Measurements from ENCODE around the gene PDGFD. TPM values are rescaled to one million over a fixed set of nuclear protein-coding genes. Genes with fewer than 3 reads are reported as not detected.

The PDGFD gene
- total and polyA plus RNA-seq, 2 donors (not counting 1 experiment from before 2014, with no cell fraction given): 0.07 to 0.71 TPM

DNA sequence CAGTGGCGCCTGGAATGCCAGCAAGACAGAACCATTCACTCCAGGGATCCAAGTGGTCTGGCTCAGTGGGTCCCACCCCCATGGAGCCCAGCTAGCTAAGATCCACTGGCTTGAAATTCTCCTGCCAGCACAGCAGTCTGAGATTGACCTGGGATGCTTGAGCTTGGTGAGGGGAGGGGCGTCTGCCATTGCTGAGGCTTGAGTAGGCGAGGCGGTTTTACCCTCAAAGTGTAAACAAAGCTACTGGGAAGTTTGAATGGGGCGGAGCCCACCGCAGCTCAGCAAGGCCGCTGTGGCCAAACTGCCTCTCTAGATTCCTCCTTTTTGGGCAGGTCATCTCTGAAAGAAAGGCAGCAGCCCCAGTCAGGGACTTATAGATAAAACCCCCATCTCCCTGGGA is 253.2 kb downstream of the PDGFD start:
- no peak overlapping the region for H3K27ac Mint-ChIP-seq
- 95% methylated on average over 2 of the region's 7 CpGs for WGBS (ENCODE audit: insufficient coverage)

More for the DNA sequence above, 253.2 kb downstream of the PDGFD start:
- Histone ChIP-seq H3K79me2 (ENCODE audit: control insufficient read depth, insufficient read depth, low read length) (no peaks in the 10 kb centered on the region), H3K4me1 (ENCODE audit: control insufficient read depth in 2 of 2, insufficient read depth in 2 of 2, low read length in 2 of 2) (peaks cover 22 to 24% of the 10 kb centered on the region in 2 donors), H3K4me2 (replicated peaks; ENCODE audit: low read depth, low read length, poor library complexity, severe bottlenecking) (no peak overlapping the region), H2AFZ (ENCODE audit: insufficient read depth, low read depth, low read length, poor library complexity, severe bottlenecking) (no peak overlapping the region), H3K9me3 (ENCODE audit: control extremely low read depth in 1 of 3, control insufficient read depth in 2 of 3, insufficient read depth in 1 of 3, low read length in 2 of 3) (peaks cover 0 to 7% (median 5%) of the 10 kb centered on the region in 3 donors), H3K4me3 (ENCODE audit: control extremely low read depth in 1 of 5, extremely low read depth in 1 of 5, insufficient read depth in 1 of 5, low read depth in 2 of 5, low read length in 4 of 5) (no peak overlapping the region), H3K9ac (ENCODE audit: low read length) (no peak overlapping the region), H3K27ac (ENCODE audit: low read length in 2 of 2) (no peak overlapping the region), H3K36me3 (replicated peaks in 1 of 2; ENCODE audit: control extremely low read depth in 1 of 2, control insufficient read depth in 1 of 2, extremely low read depth in 1 of 2, insufficient read depth in 2 of 2, low read length in 1 of 2) (no peaks in the 10 kb centered on the region), H4K20me1 (ENCODE audit: control insufficient read depth, insufficient read depth, low read length, poor library complexity, severe bottlenecking) (no peaks in the 10 kb centered on the region), H3K27me3 (replicated peaks in 1 of 4; ENCODE audit: control extremely low read depth in 1 of 4, control insufficient read depth in 3 of 4, insufficient read depth in 4 of 4, low read length in 3 of 4) (no peaks in the 10 kb centered on the region)
- ChIA-PET CTCF (no interaction called here), POLR2A (no interaction called here)
- ATAC-seq (ENCODE audit: low read depth) (no peak), DNase-seq (no peak)
- Mint-ChIP-seq H3K9me3 (ENCODE audit: insufficient read depth) (peaks cover 15% of the 10 kb centered on the region), H3K4me3 (no peak overlapping the region), H3K4me1 (peaks cover 17% of the 10 kb centered on the region), H3K27me3 (no peaks in the 10 kb centered on the region)
- intact Hi-C loops (cut with micrococcal nuclease): no loop called here
- TF ChIP-seq CTCF (IDR thresholded peaks at IDR 0.05) (no peak), EZH2 (IDR thresholded peaks at IDR 0.05; ENCODE audit: borderline replicate concordance, insufficient read depth, low read depth, low read length, poor library complexity, severe bottlenecking) (no peak)

Measured in B cell (primary cell).